ENCODE results near the gene ATP6V0B.

The ATP6V0B gene

GRCh38 chr1:43977376-43978263 lies 2.9 kb downstream of the ATP6V0B start:
- ChIA-PET CTCF (interaction anchor here (1.3 to 3.7 kb wide), 3 partner anchors 11 to 43 kb away, joined by 3 to 9 read pairs (median 5); no protein-coding TSS in a partner anchor), POLR2A (interaction anchor here (0.6 to 0.7 kb wide), 2 partner anchors 428 to 892 kb away, joined by 3 to 11 read pairs; no protein-coding TSS in a partner anchor)
- no peak for TF ChIP-seq CTCF (IDR thresholded peaks at IDR 0.05; ENCODE audit: control extremely low read depth, extremely low read depth, low read depth, missing control alignments)
- no peak for DNase-seq (ENCODE audit: extremely low spot score)

GRCh38 chr1:43978264-43978550 lies 3.4 kb downstream of the ATP6V0B start:
- no peak for DNase-seq (ENCODE audit: extremely low spot score)
- CTCF ChIA-PET: interaction anchor here (1.3 kb wide), 2 partner anchors 14 to 43 kb away, joined by 3 to 5 read pairs; no protein-coding TSS in a partner anchor
- no peak for TF ChIP-seq CTCF (IDR thresholded peaks at IDR 0.05; ENCODE audit: control extremely low read depth, extremely low read depth, low read depth, missing control alignments)
- POLR2A ChIA-PET: interaction anchor here (0.7 kb wide), 1 partner anchor 428 kb away, joined by 3 read pairs; no protein-coding TSS in a partner anchor

DNA sequence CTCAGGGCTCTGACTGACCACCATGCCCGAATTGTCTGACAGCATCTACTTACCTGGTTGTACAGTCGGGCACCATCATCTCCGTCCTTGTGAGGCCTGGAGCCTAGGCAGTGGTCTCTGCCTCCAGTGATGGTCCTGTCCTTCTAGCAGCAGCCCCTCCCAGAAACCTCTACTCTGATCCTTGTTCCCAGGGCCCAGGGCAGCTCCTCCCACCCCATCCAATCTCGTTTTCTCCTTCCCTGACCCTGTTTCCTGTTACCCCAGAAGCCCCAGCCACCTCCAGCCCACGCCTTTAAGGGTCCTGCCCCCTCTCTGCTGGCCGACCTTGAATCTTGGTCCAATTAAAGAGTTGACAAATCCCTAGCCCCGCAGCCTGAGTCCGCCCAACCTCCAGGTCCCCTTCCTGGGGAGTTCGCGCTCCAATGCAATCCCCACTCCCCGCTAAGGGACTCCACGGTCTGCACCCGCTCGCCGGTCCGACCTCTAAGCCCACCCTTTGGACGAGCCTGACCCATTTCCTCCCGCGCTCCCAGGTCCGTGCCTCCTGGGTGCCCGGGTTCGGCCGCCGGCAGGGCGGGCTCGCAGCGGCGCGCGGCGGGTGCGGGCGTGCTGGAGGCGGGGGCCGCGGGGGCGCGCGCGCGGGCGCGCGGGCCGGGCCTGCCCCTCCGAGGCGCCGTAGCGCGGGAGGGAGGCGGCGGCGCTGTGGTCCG lies 3.9 kb downstream of the ATP6V0B start, which contains the start of gene B4GALT2:
Gene B4GALT2 (plus strand): TSS at position 660 of the 710 bp plus-strand sequence. CDS start 1,951 bp downstream, outside the sequence.
- CTCF ChIA-PET: interaction anchor here (1.3 kb wide), 1 partner anchor 44 kb away, joined by 5 read pairs; no protein-coding TSS in a partner anchor
- POLR2A ChIA-PET: interaction anchor here (0.7 kb wide), 1 partner anchor 429 kb away, joined by 3 read pairs; no protein-coding TSS in a partner anchor
- peak; percentile 82 for DNase-seq (ENCODE audit: extremely low spot score)
- TF ChIP-seq CTCF (IDR thresholded peaks at IDR 0.05; ENCODE audit: control extremely low read depth, extremely low read depth, low read depth, missing control alignments): no peak

- TF ChIP-seq CTCF (IDR thresholded peaks at IDR 0.05; ENCODE audit: control extremely low read depth, extremely low read depth, low read depth, missing control alignments): no peak
- ChIA-PET CTCF (no interaction called here), POLR2A (no interaction called here)
- no peak for DNase-seq (ENCODE audit: extremely low spot score)
Observed at GRCh38 chr1:43979261-43979527, 4.4 kb downstream of the ATP6V0B start.

DNA sequence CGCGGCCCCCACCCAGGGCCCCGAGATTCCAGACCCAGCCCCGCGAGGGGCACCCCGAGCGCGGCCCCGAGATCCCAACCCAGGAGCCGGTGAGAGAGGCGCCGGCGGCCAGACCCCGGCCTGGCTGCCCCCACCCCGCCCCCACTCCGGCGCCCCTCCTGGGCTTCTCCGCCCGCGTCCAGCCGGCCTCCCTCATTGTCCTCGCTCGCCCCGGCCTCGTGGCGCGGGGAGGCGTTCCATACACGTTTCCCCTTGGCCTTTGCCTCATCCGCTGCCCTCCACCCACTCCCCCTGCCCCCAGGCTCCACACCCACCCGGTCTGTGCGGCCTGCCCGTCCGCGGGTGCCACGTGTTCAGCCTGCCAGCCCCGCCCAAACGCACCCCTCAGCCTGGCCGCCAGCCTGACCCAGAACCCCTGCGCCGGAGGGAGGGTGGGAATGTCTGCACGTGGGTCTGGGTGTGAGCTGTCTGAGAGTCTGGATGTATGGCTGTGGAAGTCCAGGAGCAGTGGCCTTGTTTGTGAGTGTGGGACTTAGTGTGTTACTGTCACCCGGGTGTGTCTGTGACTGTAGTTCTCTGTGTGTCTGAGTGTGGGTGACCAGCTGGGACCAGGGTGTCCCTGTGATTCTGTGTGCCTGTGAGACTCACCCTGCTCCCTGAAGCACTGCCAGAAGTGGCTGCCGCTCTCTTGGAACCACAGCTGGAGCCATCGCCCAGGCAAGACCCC lies 4.9 kb downstream of the ATP6V0B start:
- DNase-seq (ENCODE audit: extremely low spot score): peak; percentile 57
- POLR2A ChIA-PET: interaction anchor here (0.5 kb wide), 1 partner anchor 789 kb away, joined by 7 read pairs; no protein-coding TSS in a partner anchor
- CTCF ChIA-PET: interaction anchor here (1.0 kb wide), 1 partner anchor 26 kb away, joined by 3 read pairs; no protein-coding TSS in a partner anchor
- TF ChIP-seq CTCF (IDR thresholded peaks at IDR 0.05; ENCODE audit: control extremely low read depth, extremely low read depth, low read depth, missing control alignments): no peak
